Right atrium auricular region (tissue), 2 donors: ENCODE results near the gene CDK18. TPM values are rescaled to one million over a fixed set of nuclear protein-coding genes. Genes with fewer than 3 reads are reported as not detected.

Experiments used
- DNase-seq: peaks from one replicate; pipeline ENCODE4 v3.0.0-alpha.2; 2019; ENCODE audit warnings: low spot score
- H3K27ac ChIP-seq, 2 donors: fragments of 200-600 bp; sonication (generic); 1 replicate in 1 of 2; 2 replicates in 1 of 2; pipeline ENCODE4 v1.5.1; 2016 to 2019
- H3K27me3 ChIP-seq, 2 donors: fragments of 200-600 bp; sonication (generic); one replicate each; pipeline versions ENCODE4 v1.5.1 to v1.6.0; 2017 to 2019
- H3K36me3 ChIP-seq: fragments of 200-600 bp; sonication (generic); one replicate; pipeline ENCODE4 v1.5.1; 2016
- H3K4me1 ChIP-seq, 2 donors: fragments of 200-600 bp; sonication (generic); one replicate each; pipeline versions ENCODE4 v1.5.1 to v1.6.0; 2017 to 2019
- H3K4me3 ChIP-seq, 2 donors: fragments of 200-600 bp; sonication (generic); 1 replicate in 1 of 2; 2 replicates in 1 of 2; pipeline ENCODE4 v1.5.1; 2017 to 2019; ENCODE audit warnings: mild to moderate bottlenecking in 1 of 2, moderate library complexity in 1 of 2
- H3K9me3 ChIP-seq, 2 donors: fragments of 200-600 bp; sonication (generic); one replicate each; pipeline ENCODE4 v1.5.1; 2019
- total RNA-seq, 2 donors: library from RNA; depleted of rRNA; stranded (reverse); fragments of >200 nt; gene quantifications; one replicate each; pipeline ENCODE4 v1.1.0, GENCODE V29; 2016
- TF ChIP-seq, protein P1 (sequence below), 2 donors: fragments of 200-600 bp; sonication (generic); IDR thresholded peaks; one replicate each; pipeline ENCODE4 v1.5.1; 2019; ENCODE audit warnings: antibody characterized with exemption in 2 of 2

Gene CDK18
- total RNA-seq, 2 donors from 2014 or later, result 85.6 to 116 TPM

DNA sequence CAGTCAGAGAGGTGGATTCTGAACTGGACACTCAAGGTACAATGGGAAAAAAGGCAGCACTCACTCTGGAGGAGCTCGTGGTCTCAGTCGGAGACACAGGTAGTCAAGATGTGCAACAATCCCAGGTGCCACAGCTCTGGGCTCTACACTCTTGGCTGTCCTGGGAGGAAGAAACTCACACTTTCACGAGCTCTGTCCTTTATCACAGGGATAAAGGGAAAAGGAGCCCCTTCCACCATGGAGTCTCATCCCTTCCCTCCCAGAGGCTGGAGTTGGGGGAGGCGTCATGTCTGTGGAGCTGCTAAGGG, 20.3 kb downstream of the CDK18 start:
- H3K36me3 ChIP-seq, result peaks cover 35% of the 10 kb centered on the region
- no peak overlapping the region for H3K4me3 ChIP-seq
- H3K9me3 ChIP-seq, result no peaks in the 10 kb centered on the region
- no peak overlapping the region for H3K27ac ChIP-seq
- no peak for DNase-seq
- peaks cover 0 to 67% of the 10 kb centered on the region in 2 donors for H3K4me1 ChIP-seq
- TF ChIP-seq, protein P1, sequence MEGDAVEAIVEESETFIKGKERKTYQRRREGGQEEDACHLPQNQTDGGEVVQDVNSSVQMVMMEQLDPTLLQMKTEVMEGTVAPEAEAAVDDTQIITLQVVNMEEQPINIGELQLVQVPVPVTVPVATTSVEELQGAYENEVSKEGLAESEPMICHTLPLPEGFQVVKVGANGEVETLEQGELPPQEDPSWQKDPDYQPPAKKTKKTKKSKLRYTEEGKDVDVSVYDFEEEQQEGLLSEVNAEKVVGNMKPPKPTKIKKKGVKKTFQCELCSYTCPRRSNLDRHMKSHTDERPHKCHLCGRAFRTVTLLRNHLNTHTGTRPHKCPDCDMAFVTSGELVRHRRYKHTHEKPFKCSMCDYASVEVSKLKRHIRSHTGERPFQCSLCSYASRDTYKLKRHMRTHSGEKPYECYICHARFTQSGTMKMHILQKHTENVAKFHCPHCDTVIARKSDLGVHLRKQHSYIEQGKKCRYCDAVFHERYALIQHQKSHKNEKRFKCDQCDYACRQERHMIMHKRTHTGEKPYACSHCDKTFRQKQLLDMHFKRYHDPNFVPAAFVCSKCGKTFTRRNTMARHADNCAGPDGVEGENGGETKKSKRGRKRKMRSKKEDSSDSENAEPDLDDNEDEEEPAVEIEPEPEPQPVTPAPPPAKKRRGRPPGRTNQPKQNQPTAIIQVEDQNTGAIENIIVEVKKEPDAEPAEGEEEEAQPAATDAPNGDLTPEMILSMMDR (IDR thresholded peaks at IDR 0.05), result no peak
- no peaks in the 10 kb centered on the region for H3K27me3 ChIP-seq

DNA sequence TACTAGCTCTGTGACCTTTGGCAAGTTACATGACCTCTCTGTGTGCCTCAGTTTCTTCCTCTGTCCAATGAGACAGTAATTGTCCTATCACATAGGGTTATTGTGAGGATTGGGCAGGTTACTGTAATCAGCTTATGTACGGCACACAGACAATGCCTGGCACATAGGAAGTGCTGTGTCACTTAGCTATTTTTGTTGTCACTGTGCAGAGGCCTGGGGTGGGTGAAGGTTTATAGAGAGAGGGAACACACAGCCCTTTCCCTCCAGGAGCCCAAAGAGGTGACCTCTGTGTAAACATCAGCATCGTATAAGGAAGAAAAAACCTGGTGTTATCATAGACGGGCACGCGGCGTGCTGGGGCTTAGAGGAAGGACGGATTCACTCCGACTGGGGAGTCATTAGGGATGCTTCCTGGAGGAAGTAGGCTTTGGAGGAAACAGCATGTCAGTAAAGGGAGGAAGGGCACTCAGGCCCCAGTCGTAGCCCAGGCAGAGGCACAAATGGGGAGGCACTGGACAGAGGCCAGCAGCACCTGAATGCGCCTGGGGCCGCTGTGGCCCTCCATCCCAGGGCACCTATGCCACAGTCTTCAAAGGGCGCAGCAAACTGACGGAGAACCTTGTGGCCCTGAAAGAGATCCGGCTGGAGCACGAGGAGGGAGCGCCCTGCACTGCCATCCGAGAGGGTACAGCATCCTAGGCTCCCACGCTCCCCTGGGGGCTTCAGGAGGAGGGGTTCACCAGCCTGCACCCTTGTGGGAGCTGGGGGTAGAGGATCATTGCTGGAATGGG, 21.2 kb downstream of the CDK18 start:
- Histone ChIP-seq H3K27ac (no peak overlapping the region), H3K9me3 (no peaks in the 10 kb centered on the region), H3K27me3 (no peaks in the 10 kb centered on the region), H3K36me3 (peaks cover 44% of the 10 kb centered on the region), H3K4me3 (no peak overlapping the region), H3K4me1 (peaks cover 0 to 59% of the 10 kb centered on the region in 2 donors)
- TF ChIP-seq, protein P1 (IDR thresholded peaks at IDR 0.05), result no peak
- no peak for DNase-seq

DNA sequence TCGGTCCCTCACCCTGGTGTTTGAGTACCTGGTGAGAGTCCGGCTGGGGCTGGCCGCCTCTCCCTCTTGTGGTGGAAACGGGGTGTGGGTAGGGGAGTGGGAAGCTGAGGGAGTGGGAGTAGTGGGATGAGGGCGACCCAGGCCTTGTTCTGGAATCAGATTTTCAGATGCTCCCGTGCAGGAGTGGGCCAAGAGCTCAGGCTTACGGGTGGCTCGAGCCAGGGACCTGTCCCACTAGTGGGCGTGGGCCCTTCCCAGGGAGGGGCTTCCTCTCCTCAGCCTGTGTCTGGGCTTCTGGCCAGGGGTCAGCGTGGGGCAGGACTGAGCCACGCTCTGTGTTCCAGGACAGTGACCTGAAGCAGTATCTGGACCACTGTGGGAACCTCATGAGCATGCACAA, 22.0 kb downstream of the CDK18 start:
- H3K27me3 ChIP-seq, result no peaks in the 10 kb centered on the region
- no peak for DNase-seq
- H3K9me3 ChIP-seq, result no peaks in the 10 kb centered on the region
- H3K36me3 ChIP-seq, result peaks cover 50% of the 10 kb centered on the region
- H3K27ac ChIP-seq, result no peak overlapping the region
- H3K4me1 ChIP-seq, result peaks cover 0 to 52% of the 10 kb centered on the region in 2 donors
- TF ChIP-seq, protein P1 (IDR thresholded peaks at IDR 0.05), result no peak
- H3K4me3 ChIP-seq, result no peak overlapping the region

DNA sequence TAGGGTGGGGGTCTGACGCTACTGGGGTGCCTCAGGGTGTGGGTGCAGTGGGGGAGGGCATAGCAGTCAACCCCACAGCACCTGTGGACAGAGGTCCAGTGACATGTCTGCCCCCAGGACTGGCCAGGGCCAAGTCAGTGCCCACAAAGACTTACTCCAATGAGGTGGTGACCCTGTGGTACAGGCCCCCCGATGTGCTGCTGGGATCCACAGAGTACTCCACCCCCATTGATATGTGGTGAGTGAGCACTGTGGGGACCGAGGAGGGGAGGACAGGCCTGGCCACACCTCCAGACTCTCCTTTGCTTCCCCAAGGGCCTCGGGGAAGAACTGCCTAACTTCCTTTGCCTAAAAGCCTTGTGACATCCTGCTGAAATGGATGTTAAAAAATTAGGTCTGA, 23.5 kb downstream of the CDK18 start:
- H3K9me3 ChIP-seq, result no peaks in the 10 kb centered on the region
- H3K4me1 ChIP-seq, result peaks cover 0 to 39% of the 10 kb centered on the region in 2 donors
- DNase-seq, result no peak
- H3K27ac ChIP-seq, result no peak overlapping the region
- H3K4me3 ChIP-seq, result no peak overlapping the region
- TF ChIP-seq, protein P1 (IDR thresholded peaks at IDR 0.05), result no peak
- H3K27me3 ChIP-seq, result no peaks in the 10 kb centered on the region
- H3K36me3 ChIP-seq, result peaks cover 61% of the 10 kb centered on the region

DNA sequence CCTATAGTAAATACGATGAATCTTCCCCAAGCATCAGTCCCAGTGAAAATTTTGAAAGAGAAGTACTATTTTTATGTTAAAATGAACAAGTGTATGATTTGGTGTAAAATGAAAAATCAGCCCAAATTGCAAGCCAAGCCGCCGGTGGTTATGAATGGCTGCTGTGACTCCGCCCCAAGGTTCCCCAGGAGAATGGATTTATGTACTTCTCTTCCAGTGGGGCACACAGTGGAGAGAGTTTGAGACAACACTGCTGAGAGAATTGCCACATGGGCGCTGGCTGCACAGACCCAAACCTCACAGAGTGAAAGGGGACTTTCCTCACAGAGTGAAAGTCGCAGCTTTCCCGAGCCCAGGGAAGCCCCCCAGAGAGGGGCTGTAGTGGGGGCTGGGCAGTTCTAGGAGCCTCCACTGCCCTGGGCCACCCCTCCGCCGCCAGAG, 24.0 kb downstream of the CDK18 start:
- Histone ChIP-seq H3K27ac (no peak overlapping the region), H3K4me1 (peaks cover 0 to 35% of the 10 kb centered on the region in 2 donors), H3K36me3 (peaks cover 58% of the 10 kb centered on the region), H3K27me3 (no peaks in the 10 kb centered on the region), H3K4me3 (no peak overlapping the region), H3K9me3 (no peaks in the 10 kb centered on the region)
- DNase-seq, result no peak
- TF ChIP-seq, protein P1 (IDR thresholded peaks at IDR 0.05), result no peak
